Activated CD4-positive, alpha-beta T cell treated with anti-CD3 and anti-CD28 coated beads, Interleukin-2, amount 50 U/mL, for 48 hours (primary cell): ENCODE results near the gene KRT72.

Experiments used
- DNase-seq, 2 experiments: peaks; one replicate each; pipeline ENCODE4 v3.0.0-alpha.2; 2020

Gene KRT72

GRCh38 chr12:52575256-52575655 is 26.0 kb downstream of the KRT72 start:
- no peak for DNase-seq

- no peak for DNase-seq
Observed at GRCh38 chr12:52573743-52574142, 27.5 kb downstream of the KRT72 start, which contains the start of gene KRT74. TSS of gene KRT74 (minus strand) at chr12:52573843. CDS start at chr12:52573777, 66 bp downstream.

GRCh38 chr12:52573306-52573705 is 28.0 kb downstream of the KRT72 start:
- no peak for DNase-seq

DNA sequence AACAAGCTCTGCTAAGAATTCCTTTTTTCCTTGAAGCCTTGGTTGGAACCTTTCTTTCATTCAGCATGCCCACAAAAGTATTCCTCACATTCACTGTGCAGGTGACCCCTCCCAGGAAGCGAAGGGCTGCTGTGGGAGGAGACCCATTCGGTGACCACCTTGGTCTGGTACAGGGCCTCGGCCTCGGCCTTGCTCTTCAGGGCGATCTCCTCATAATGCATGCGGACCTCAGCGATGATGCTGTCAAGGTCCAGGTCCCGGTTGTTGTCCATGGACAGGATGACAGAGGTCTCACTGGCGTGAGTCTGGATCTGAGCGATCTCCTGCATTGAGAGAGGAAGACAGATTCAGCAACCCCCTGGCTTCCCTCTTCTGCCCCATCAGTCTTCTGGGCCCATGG is 30.8 kb downstream of the KRT72 start:
- no peak for DNase-seq

DNA sequence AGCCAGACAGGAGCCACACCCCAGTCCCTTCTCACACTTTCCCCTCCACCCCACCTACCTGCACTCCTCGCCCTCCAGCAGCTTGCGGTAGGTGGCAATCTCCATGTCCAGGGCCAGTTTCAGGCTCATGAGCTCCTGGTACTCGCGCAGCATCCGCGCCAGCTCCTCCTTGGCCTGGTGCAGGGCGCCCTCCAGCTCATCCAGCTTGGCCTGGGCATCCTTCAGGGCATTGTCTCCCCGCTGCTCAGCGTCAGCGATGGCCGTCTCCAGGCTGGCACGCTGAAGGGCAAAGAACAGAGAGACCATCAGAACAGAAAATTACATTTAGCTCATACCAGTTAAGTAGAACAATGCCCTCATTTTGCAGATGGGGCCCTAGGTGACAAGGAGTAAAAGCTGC is 33.2 kb downstream of the KRT72 start:
- DNase-seq, result no peak

- DNase-seq, result no peak
Observed at GRCh38 chr12:52566847-52567291, 34.4 kb downstream of the KRT72 start.

DNA sequence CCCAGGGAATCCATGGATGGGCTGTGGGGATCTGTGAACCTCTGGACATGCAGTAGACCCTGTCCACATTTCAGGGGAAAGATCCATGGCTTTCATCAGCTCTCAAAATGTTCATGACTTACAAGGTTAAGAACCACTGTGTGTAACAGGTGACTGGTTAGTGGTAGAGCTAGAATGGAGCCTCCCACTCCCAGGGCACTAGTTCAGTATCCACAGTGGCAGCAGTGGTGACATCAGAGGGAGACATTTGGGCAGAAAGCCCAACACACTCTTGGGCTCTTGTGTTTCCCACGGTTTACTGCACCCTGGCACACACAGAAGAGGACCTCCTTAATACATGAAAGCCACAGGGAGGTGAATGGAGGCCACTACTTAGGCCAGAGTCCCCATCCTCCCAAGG is 36.7 kb downstream of the KRT72 start:
- no peak for DNase-seq

GRCh38 chr12:52561880-52562449 is 39.3 kb downstream of the KRT72 start:
- no peak for DNase-seq

GRCh38 chr12:52559979-52560378 is 41.3 kb downstream of the KRT72 start:
- DNase-seq, result no peak

DNA sequence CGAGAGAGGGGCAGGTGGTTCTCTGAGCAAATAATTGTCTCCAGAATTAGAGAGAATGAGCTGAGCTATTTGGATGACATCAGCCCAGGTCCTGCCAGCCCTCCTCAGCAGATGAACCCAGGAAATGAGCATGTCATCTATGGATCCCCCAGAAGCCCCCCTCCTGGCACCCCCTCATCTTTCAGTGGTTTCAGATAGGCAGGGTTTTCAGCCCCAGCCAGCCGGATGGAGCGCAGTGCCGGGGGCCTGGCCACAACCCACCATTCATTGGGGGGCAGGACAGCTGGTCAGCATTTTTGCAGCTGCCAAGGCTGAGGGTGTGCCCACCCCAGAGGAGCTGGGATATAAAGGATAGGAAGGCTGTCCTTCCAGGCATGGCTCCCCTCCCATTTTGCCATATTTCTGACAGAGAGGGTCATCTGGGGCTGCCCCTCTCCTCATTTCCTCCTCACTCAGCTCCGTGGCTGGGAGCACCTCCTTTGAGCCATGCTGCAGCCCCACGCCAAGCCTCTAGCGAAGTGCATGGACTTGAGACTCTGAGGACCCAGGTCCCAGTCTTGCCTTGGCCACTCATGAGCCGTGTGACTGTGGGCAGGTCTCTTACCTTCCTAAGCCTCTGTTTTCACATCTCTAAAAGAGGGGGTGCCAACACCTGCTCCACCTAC is 42.4 kb downstream of the KRT72 start:
- no peak for DNase-seq

DNA sequence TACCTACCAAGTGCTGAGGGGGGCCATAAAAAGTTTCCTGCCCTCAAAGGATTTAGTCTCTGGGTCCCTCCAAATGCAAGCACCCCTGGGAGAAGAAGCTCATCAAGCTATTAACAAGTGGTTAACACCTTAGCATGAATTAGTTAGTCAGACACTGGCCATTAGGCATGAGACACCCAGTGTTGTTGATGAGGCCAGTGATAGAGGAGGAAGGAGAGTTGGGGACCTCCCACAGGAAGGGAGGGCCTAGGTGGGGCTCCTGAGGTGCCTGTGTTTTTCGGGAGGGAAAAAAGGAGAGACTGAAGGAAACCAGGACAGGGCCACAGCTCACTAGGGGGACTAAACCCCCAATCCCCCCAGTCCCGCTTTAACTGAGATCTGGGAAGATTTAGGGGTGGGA is 43.8 kb downstream of the KRT72 start:
- DNase-seq, result no peak

GRCh38 chr12:52555577-52555976 is 45.7 kb downstream of the KRT72 start:
- no peak for DNase-seq

GRCh38 chr12:52552681-52553195 is 48.5 kb downstream of the KRT72 start, which contains the start of gene KRT71:
TSS of gene KRT71 (minus strand) at chr12:52553145. CDS start at chr12:52553077, 68 bp downstream.
- no peak for DNase-seq

GRCh38 chr12:52552055-52552454 is 49.2 kb downstream of the KRT72 start:
- DNase-seq, result no peak

GRCh38 chr12:52551216-52551865 is 49.9 kb downstream of the KRT72 start:
- no peak for DNase-seq

DNA sequence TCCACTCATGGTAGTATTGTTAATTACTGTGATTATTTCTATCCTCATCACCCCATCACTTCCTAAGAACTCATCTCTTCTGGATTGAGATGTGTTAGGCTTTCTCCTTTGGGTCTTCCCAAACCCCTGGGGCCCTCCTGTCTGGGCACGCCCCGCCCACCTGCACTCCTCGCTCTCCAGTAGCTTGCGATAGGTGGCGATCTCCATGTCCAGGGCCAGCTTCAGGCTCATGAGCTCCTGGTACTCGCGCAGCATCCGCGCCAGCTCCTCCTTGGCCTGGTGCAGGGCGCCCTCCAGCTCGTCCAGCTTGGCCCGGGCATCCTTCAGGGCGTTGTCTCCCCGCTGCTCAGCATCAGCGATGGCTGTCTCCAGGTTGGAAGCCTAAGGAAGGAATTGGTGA is 55.1 kb downstream of the KRT72 start:
- DNase-seq, result no peak

- no peak for DNase-seq
Observed at GRCh38 chr12:52543985-52544883, 57.0 kb downstream of the KRT72 start.

DNA sequence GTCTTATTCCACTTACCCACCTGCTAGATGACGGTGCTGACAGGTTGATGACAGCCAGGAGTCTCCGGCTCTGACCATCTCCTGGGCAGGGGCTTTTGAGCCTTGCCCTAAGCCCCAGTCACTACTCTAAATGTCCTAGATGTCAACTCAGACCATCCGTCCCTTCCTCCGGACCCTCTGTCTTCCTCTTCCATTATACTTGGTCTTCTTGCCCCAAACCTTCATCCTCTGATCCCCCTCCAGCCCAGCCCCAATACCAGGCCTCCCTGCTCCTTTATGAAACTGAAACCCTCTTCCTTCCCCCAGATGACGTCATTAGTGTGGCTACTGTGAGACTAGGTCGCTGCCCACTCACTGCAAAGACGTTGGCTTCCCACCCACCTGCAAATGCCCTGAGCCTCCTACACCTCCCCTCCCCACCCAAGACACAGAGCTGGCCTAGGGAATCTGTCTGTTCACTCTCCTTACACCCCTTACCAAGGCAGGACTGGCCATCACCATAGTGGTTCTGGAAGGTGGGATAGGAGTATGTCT is 58.4 kb downstream of the KRT72 start:
- no peak for DNase-seq

- DNase-seq, result no peak
Observed at GRCh38 chr12:52542157-52542556, 59.1 kb downstream of the KRT72 start.

DNA sequence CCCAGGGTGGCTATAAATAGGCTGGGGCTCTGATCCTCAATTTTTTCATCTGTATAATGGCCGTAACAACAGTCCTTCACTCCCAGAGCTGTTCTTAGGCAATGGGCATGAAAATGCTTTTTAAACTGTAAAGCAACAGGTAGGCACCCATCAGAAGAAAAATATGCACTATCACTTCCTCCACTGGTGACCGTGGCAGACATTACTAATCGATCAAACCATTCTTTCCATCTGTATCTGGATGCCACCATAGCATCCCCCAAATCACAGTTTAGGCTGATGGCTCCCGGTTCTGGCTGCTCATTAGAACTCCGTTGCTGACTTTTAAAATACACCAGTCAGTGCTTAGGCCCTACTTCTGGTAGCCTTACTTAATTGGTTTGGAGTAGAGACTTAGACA is 59.6 kb downstream of the KRT72 start:
- DNase-seq, result no peak

DNA sequence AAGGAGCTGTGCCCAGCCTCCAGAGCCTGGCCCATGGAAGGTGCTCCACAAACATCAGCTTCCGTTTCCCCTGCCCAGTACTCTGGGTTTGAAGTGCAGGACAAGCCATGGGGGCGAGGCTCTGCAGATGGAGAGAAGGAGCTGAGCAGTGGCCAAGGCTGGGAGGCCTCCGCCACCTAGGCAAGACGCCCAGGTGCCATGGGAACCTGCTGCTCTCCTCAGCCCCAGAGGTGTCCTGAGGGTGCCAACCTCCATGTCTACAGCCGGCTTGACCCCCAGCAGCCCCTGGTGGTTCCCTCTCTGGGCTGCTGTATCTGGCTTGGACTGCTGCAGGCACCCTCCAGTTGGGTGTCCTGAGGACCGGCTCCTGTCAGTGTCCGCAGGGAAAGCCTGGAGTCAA is 60.7 kb downstream of the KRT72 start:
- no peak for DNase-seq

DNA sequence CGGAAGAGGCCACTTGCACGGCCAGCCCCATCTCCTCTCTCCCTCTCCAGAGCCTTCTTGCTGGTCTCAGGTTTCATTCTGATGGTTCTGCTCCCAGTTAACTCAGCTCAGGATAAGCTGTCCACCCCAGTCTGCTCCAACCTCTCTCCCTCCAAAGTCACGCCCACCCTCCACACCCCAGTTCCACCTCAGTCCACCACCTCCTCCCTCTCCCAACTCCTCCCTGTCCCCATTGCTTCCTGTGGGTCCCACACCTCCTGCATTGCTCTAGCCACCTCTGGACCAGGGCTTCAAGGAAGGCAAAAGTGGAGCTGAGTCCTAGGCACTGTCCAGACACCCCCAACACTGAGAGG is 61.5 kb downstream of the KRT72 start:
- DNase-seq, result no peak
